ENCODE results near the gene MDM2. TPM values are rescaled to one million over a fixed set of nuclear protein-coding genes. Genes with fewer than 3 reads are reported as not detected.

Gene MDM2
- total and polyA plus RNA-seq, 2 of the 8 experiments (the other 6 are each of a cell fraction or from before 2014, with no cell fraction given): 15.1 to 115 TPM

- H3K14ac ChIP-seq (ENCODE audit: insufficient read length): no peak overlapping the region
- H3K4ac ChIP-seq (replicated peaks; ENCODE audit: insufficient read length, low read depth, low read length): no peak overlapping the region
- no peak overlapping the region for H3K23ac ChIP-seq (ENCODE audit: insufficient read length)
- ChIA-PET CTCF (ENCODE audit: partially characterized antibody) (interaction anchor here (0.6 to 1.7 kb wide), 7 partner anchors 9 to 513 kb away, joined by 3 to 6 read pairs (median 4); no protein-coding TSS in a partner anchor), POLR2A (ENCODE audit: partially characterized antibody) (interaction anchor here (1.4 to 2.1 kb wide), 3 partner anchors 10 to 47 kb away, joined by 5 to 10 read pairs (median 6); partner anchors contain the start of gene MDM2)
- no peak overlapping the region for H3K56ac ChIP-seq (replicated peaks; ENCODE audit: insufficient read length, low read depth, low read length)
- DNase-seq (ENCODE audit: low read depth in 1 of 2, low spot score in 2 of 2): no peak
- no peak overlapping the region for H4K8ac ChIP-seq (ENCODE audit: extremely low read depth, insufficient read depth, low read length)
- H3K4me2 ChIP-seq (ENCODE audit: insufficient read depth in 1 of 2, low read depth in 2 of 2, low read length in 2 of 2): no peak overlapping the region
- no peaks in the 10 kb centered on the region for H4K20me1 ChIP-seq (replicated peaks in 1 of 2; ENCODE audit: control insufficient read depth in 1 of 2, insufficient read depth in 2 of 2, low read length in 2 of 2)
- H3K27me3 ChIP-seq (replicated peaks in 1 of 4; ENCODE audit: control insufficient read depth in 3 of 4, extremely low read depth in 1 of 4, insufficient read depth in 3 of 4, low read length in 3 of 4): no peaks in the 10 kb centered on the region
- H3K23me2 ChIP-seq (ENCODE audit: low read depth, low read length): no peaks in the 10 kb centered on the region; the same call in 1 of the 2 replicates
- no peak overlapping the region for H2BK20ac ChIP-seq (ENCODE audit: low read length)
- 100% methylated on average over 3 of the region's 3 CpGs; no CpG with 5 or more reads in 1 of the 2 experiments for WGBS, 2 experiments (ENCODE audit: extremely low coverage in 1 of 2, insufficient coverage in 1 of 2, insufficient read length in 1 of 2, insufficient replicate concordance in 2 of 2, low coverage in 1 of 2, low lambda C conversion rate in 2 of 2, missing lambda C conversion rate in 1 of 2)
- no peak for FAIRE-seq
- H3K79me2 ChIP-seq (ENCODE audit: control insufficient read depth in 1 of 2, insufficient read depth in 2 of 2, low read length in 2 of 2): no peaks in the 10 kb centered on the region
- H3K4me3 ChIP-seq (ENCODE audit: extremely low read depth in 1 of 4, insufficient read depth in 2 of 4, low read depth in 3 of 4, low read length in 4 of 4): no peak overlapping the region
- no peaks in the 10 kb centered on the region for H3K36me3 ChIP-seq (ENCODE audit: control insufficient read depth in 2 of 4, insufficient read depth in 4 of 4, low read length in 3 of 4)
- H4K5ac ChIP-seq (ENCODE audit: insufficient read length, low read depth, low read length): no peak overlapping the region
- no peak overlapping the region for H2BK5ac ChIP-seq (ENCODE audit: low read depth, low read length)
- H3K27ac ChIP-seq (ENCODE audit: low read depth, low read length): no peak overlapping the region
- H2AK5ac ChIP-seq (ENCODE audit: low read depth, low read length): no peak overlapping the region
- TF ChIP-seq TAF1 (IDR thresholded peaks at IDR 0.05; ENCODE audit: low read depth, low read length) (no peak), BCL11A (IDR thresholded peaks at IDR 0.05; ENCODE audit: low read depth in 2 of 2, low read length in 2 of 2) (no peak), ATF3 (IDR thresholded peaks at IDR 0.05; ENCODE audit: insufficient read depth, low read depth, low read length) (no peak), RNF2 (IDR thresholded peaks at IDR 0.05; ENCODE audit: borderline replicate concordance, low read depth, low read length, missing control alignments, poor library complexity, severe bottlenecking) (no peak), MAX (IDR thresholded peaks at IDR 0.05) (no peak)
- no peak overlapping the region for H2AFZ ChIP-seq (ENCODE audit: low read length)
- no peaks in the 10 kb centered on the region for H3K9me3 ChIP-seq (ENCODE audit: insufficient read depth in 2 of 2, low read depth in 1 of 2, low read length in 1 of 2)
- no peak overlapping the region for H3K18ac ChIP-seq (ENCODE audit: extremely low read depth, low read length)
- H2BK120ac ChIP-seq (replicated peaks; ENCODE audit: low read depth, low read length): no peak overlapping the region
- no peak overlapping the region for H3K9ac ChIP-seq (replicated peaks in 1 of 4; ENCODE audit: extremely low read depth in 1 of 4, low read depth in 3 of 4, low read length in 3 of 4)
- H2BK15ac ChIP-seq (ENCODE audit: low read length): no peak overlapping the region
- H3K79me1 ChIP-seq (ENCODE audit: low read depth, low read length): no peaks in the 10 kb centered on the region
- no peak overlapping the region for H2BK12ac ChIP-seq (ENCODE audit: low read depth, low read length)
- no peaks in the 10 kb centered on the region for H3K4me1 ChIP-seq (replicated peaks in 1 of 4; ENCODE audit: control insufficient read depth in 3 of 4, insufficient read depth in 4 of 4, low read length in 3 of 4)
- no peak overlapping the region for H4K91ac ChIP-seq (replicated peaks; ENCODE audit: insufficient read length, low read length)
Measured at GRCh38 chr12:68854554-68854953, 46.6 kb downstream of the MDM2 start.

Data from H1 (cell line).